ENCODE measurements around the gene PRR29. TPM values are rescaled to one million over a fixed set of nuclear protein-coding genes. Genes with fewer than 3 reads are reported as not detected.

Gene PRR29
- total RNA-seq, 1 donor from 2014 or later, result not detected

- DNase-seq (no peak), ATAC-seq (ENCODE audit: low read depth) (no peak)
- ChIA-PET POLR2A (interaction anchor here (1.3 kb wide), 1 partner anchor 19 kb away, joined by 3 read pairs; no protein-coding TSS in a partner anchor), CTCF (no interaction called here)
- Mint-ChIP-seq H3K27me3 (peaks cover 24% of the 10 kb centered on the region), H3K36me3 (ENCODE audit: low read depth) (no peaks in the 10 kb centered on the region), H3K9me3 (no peaks in the 10 kb centered on the region), H3K4me1 (peaks cover 4% of the 10 kb centered on the region), H3K27ac (no peak overlapping the region), H3K4me3 (no peak overlapping the region)
- TF ChIP-seq, protein P1, sequence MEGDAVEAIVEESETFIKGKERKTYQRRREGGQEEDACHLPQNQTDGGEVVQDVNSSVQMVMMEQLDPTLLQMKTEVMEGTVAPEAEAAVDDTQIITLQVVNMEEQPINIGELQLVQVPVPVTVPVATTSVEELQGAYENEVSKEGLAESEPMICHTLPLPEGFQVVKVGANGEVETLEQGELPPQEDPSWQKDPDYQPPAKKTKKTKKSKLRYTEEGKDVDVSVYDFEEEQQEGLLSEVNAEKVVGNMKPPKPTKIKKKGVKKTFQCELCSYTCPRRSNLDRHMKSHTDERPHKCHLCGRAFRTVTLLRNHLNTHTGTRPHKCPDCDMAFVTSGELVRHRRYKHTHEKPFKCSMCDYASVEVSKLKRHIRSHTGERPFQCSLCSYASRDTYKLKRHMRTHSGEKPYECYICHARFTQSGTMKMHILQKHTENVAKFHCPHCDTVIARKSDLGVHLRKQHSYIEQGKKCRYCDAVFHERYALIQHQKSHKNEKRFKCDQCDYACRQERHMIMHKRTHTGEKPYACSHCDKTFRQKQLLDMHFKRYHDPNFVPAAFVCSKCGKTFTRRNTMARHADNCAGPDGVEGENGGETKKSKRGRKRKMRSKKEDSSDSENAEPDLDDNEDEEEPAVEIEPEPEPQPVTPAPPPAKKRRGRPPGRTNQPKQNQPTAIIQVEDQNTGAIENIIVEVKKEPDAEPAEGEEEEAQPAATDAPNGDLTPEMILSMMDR (IDR thresholded peaks at IDR 0.05), result no peak
- intact Hi-C loops (cut with micrococcal nuclease), result loop anchor here (2.0 kb wide), 1 partner anchor 19 kb away; no protein-coding TSS in a partner anchor
Observed at GRCh38 chr17:63973930-63974593, 24.1 kb upstream of the PRR29 start.

GRCh38 chr17:63974594-63975192 lies 23.5 kb upstream of the PRR29 start:
- Mint-ChIP-seq H3K4me1 (peaks cover 4% of the 10 kb centered on the region), H3K27ac (no peak overlapping the region), H3K4me3 (no peak overlapping the region), H3K9me3 (no peaks in the 10 kb centered on the region), H3K27me3 (peaks cover 24% of the 10 kb centered on the region), H3K36me3 (ENCODE audit: low read depth) (no peaks in the 10 kb centered on the region)
- CTCF ChIA-PET, result interaction anchor here (1.0 kb wide), 1 partner anchor 71 kb away, joined by 6 read pairs; no protein-coding TSS in a partner anchor
- POLR2A ChIA-PET, result interaction anchor here (1.5 kb wide), 1 partner anchor 171 kb away, joined by 5 read pairs; no protein-coding TSS in a partner anchor
- DNase-seq (no peak), ATAC-seq (ENCODE audit: low read depth) (no peak)
- TF ChIP-seq, protein P1 (IDR thresholded peaks at IDR 0.05), result no peak
- intact Hi-C loops (cut with micrococcal nuclease), result no loop called here

DNA sequence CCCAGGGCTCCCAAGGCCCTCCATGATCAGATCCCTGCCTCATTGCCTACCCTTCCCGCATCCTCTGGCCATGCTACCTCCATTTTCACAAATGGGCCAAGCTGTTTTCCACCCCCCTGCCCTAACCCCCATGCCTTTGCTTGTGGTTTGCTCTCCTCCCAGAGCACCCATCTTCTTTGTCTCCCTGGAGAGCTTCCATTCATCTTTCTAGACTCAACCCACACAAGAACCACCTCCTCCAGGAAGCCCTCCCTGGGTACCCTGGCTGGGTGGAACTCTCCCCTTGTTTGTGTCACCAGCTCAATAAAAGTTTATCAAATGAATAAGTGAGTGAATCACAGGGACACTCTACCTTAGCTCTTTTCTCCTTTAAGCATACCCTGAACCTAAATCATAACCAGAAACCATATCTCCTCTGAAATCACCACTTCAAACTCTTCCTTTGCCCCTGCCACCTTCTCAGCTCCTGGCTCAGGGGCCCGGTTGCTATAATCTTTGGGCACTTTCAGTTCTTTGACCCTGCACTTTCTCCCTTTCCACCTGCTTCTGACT lies 22.5 kb upstream of the PRR29 start:
- intact Hi-C loops (cut with micrococcal nuclease), result no loop called here
- H3K4me1 Mint-ChIP-seq, result peaks cover 4% of the 10 kb centered on the region
- TF ChIP-seq, protein P1 (IDR thresholded peaks at IDR 0.05), result no peak
- peaks cover 24% of the 10 kb centered on the region for H3K27me3 Mint-ChIP-seq
- no peak for ATAC-seq (ENCODE audit: low read depth)
- H3K36me3 Mint-ChIP-seq (ENCODE audit: low read depth), result no peaks in the 10 kb centered on the region
- no peak overlapping the region for H3K4me3 Mint-ChIP-seq
- ChIA-PET CTCF (interaction anchor here (1.0 kb wide), 1 partner anchor 72 kb away, joined by 6 read pairs; no protein-coding TSS in a partner anchor), POLR2A (interaction anchor here (0.6 to 1.5 kb wide), 4 partner anchors 10 to 170 kb away, joined by 3 to 5 read pairs (median 3); no protein-coding TSS in a partner anchor)
- H3K9me3 Mint-ChIP-seq, result no peaks in the 10 kb centered on the region
- DNase-seq, result no peak
- H3K27ac Mint-ChIP-seq, result no peak overlapping the region

DNA sequence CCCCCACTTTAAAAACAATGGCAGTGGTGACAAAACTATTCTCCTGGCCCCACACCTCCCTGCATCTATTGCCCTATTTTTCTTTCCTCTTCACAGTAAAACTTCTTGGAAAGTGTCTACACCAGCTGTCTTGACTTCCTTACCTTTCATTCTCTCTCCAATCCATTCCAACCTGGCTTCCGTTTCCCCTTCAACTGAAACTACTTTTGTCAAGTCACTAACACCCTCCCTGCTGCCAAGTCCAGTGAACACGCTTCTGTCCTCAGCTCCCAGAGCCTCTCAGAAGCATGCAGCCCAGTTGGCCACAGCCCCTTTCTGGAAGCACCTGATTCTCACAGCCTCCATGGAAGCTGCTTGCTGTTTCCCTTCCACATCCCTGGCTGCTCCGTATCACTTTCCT lies 21.4 kb upstream of the PRR29 start:
- H3K36me3 Mint-ChIP-seq (ENCODE audit: low read depth), result no peaks in the 10 kb centered on the region
- H3K4me1 Mint-ChIP-seq, result peaks cover 4% of the 10 kb centered on the region
- no peak overlapping the region for H3K27ac Mint-ChIP-seq
- POLR2A ChIA-PET, result no interaction called here
- H3K27me3 Mint-ChIP-seq, result peaks cover 24% of the 10 kb centered on the region
- DNase-seq (no peak), ATAC-seq (ENCODE audit: low read depth) (no peak)
- TF ChIP-seq, protein P1 (IDR thresholded peaks at IDR 0.05), result no peak
- intact Hi-C loops (cut with micrococcal nuclease), result no loop called here
- H3K9me3 Mint-ChIP-seq, result peaks cover 1% of the 10 kb centered on the region
- H3K4me3 Mint-ChIP-seq, result no peak overlapping the region
- CTCF ChIA-PET, result interaction anchor here (1.5 kb wide), 1 partner anchor 157 kb away, joined by 3 read pairs; no protein-coding TSS in a partner anchor

Data from activated B cell treated with CpG ODN at 0.5 μM for 24 hours (primary cell).